Cardiac fibroblast (primary cell): ENCODE results near the gene CTNND2.

Experiments
- DNase-seq, 2 donors: peaks; one replicate each; pipeline versions ENCODE4 v3.0.0 to v3.0.0-alpha.2; 2010; ENCODE audit warnings: low read depth in 2 of 2
- H3K4me3 ChIP-seq, 2 donors: replicated peaks in 1 of 2; 1 replicate in 1 of 2; 2 replicates in 1 of 2; pipeline ENCODE4 v1.5.1; 2011; ENCODE audit warnings: low read depth in 2 of 2, low read length in 2 of 2, mild to moderate bottlenecking in 2 of 2, moderate library complexity in 1 of 2
- TF ChIP-seq, protein P1 (sequence below): IDR thresholded peaks from one replicate; pipeline ENCODE4 v1.5.1; 2011; ENCODE audit warnings: low read depth, mild to moderate bottlenecking, low read length, inconsistent platforms

Gene CTNND2

GRCh38 chr5:10933121-10933520, 971.1 kb downstream of the CTNND2 start:
- TF ChIP-seq, protein P1, sequence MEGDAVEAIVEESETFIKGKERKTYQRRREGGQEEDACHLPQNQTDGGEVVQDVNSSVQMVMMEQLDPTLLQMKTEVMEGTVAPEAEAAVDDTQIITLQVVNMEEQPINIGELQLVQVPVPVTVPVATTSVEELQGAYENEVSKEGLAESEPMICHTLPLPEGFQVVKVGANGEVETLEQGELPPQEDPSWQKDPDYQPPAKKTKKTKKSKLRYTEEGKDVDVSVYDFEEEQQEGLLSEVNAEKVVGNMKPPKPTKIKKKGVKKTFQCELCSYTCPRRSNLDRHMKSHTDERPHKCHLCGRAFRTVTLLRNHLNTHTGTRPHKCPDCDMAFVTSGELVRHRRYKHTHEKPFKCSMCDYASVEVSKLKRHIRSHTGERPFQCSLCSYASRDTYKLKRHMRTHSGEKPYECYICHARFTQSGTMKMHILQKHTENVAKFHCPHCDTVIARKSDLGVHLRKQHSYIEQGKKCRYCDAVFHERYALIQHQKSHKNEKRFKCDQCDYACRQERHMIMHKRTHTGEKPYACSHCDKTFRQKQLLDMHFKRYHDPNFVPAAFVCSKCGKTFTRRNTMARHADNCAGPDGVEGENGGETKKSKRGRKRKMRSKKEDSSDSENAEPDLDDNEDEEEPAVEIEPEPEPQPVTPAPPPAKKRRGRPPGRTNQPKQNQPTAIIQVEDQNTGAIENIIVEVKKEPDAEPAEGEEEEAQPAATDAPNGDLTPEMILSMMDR = no peak
- DNase-seq = no peak
- no peak overlapping the region for H3K4me3 ChIP-seq

GRCh38 chr5:10932426-10932825, 971.8 kb downstream of the CTNND2 start:
- DNase-seq = no peak
- H3K4me3 ChIP-seq = no peak overlapping the region

DNA sequence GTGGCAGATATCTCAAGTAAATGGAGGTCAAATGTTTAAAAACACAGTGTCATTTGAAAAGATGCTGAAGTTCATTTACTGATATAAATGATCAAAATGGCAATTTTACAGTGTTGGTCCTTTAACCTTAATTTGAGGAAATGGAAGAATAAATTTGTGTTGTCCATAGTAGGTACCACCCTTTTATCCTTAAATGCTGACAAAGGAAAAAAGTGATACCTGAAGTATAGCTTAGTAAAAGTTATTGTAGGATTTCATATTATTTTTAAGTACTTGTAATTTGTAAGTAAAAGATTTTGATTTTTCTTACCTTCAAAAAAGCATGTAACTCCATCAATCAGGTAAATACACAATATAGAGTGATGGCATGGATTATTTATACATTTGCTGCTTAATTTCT, 976.6 kb downstream of the CTNND2 start:
- H3K4me3 ChIP-seq = no peak overlapping the region
- TF ChIP-seq, protein P1 = no peak
- no peak for DNase-seq

More at GRCh38 chr5:10932426-10932825, 971.8 kb downstream of the CTNND2 start:
- TF ChIP-seq, protein P1 = no peak

GRCh38 chr5:10923310-10923709, 980.9 kb downstream of the CTNND2 start:
- no peak overlapping the region for H3K4me3 ChIP-seq
- DNase-seq = no peak
- TF ChIP-seq, protein P1 = no peak
